Pancreas (tissue), 10 donors: ENCODE results near the gene EHD4. TPM values are rescaled to one million over a fixed set of nuclear protein-coding genes. Genes with fewer than 3 reads are reported as not detected.
A peak's percentile ranks its signal among the peaks of the same experiment; 100 is the strongest.

ENCODE experiments used
- ATAC-seq, 4 donors: fragments of 200-7000 bp; cut with Tn5 transposase; one replicate each; pipeline versions ENCODE4 v1.8.0 to v1.9.1; 2020; ENCODE audit warnings: mild to moderate bottlenecking in 4 of 4, moderate library complexity in 4 of 4
- DNase-seq, 6 donors: peaks; one replicate each; pipeline ENCODE4 v3.0.0-alpha.2; 2020
- FAIRE-seq: peaks from 2 replicates; lab custom pipeline; 2012; peaks lifted over from hg19 to GRCh38; lab: Jason Lieb, UNC
- H3K27ac ChIP-seq, 4 donors: fragments of 200-600 bp; sonication (generic); 1 replicate in 3 of 4; 2 replicates in 1 of 4; pipeline versions ENCODE4 v1.5.0 to v1.8.0; 2020
- H3K27me3 ChIP-seq, 4 donors: fragments of 200-600 bp; one replicate each; pipeline ENCODE4 v1.8.0; 2021
- H3K36me3 ChIP-seq, 3 donors: fragments of 200-600 bp; sonication (generic) in 1 of 3; one replicate each; pipeline versions ENCODE4 v1.5.0 to v1.8.0; 2020 to 2021
- H3K4me1 ChIP-seq, 3 donors: fragments of 200-600 bp; one replicate each; pipeline ENCODE4 v1.8.0; 2021
- H3K4me3 ChIP-seq, 4 donors: fragments of 200-600 bp; sonication (generic) in 2 of 4; one replicate each; pipeline versions ENCODE4 v1.5.0 to v1.8.0; 2020 to 2021
- H3K9me3 ChIP-seq, 4 donors: fragments of 200-600 bp; one replicate each; pipeline ENCODE4 v1.8.0; 2021
- CTCF ChIP-seq, 4 donors: fragments of 200-600 bp; sonication (generic) in 3 of 4; IDR thresholded peaks; one replicate each; pipeline versions ENCODE4 v1.5.0 to v1.8.0; 2021; ENCODE audit warnings: antibody characterized with exemption in 4 of 4
- WGBS, 2 donors: extraction: QIAGEN DNeasy Blood & Tissue Kit; methylation state at CpG; one replicate each; pipeline ENCODE4 v1.1.7; 2013; 5-methylcytosine and 5-hydroxymethylcytosine counted together
- intact Hi-C, 3 donors: fragments of 100-400 bp; cut with DNase I; formaldehyde crosslinking; loops; one replicate each; pipeline versions ENCODE4 v1.11.1 to v1.14.2; 2022
- polyA plus RNA-seq, 2 donors: library from polyadenylated mRNA; stranded (reverse); fragments of 200-250 nt; gene quantifications; one replicate each; pipeline ENCODE4 v1.2.3, GENCODE V29; 2013
- total RNA-seq, 6 donors: library from RNA; stranded (reverse); fragmentation: NEBNext Ultra II Directional in 4 of 6; extraction: Animal tissue kit (Norgen Biotek cat#: 25700) in 4 of 6; gene quantifications; one replicate each; pipeline versions ENCODE4 v1.2.1 to v1.2.4, GENCODE V29; 2021 to 2023
- donor health status: healthy with polysubstance abuse.
- donor health status: DM: no; HTN: no; CAD: no; lungs with moderate emphysema.
- donor health status: DM: no; HTN: no; CAD: no.
- donor health status: control.
- donor health status: control.
- donor health status: Bipolar disorder and iron deficiency.
- donor health status: DM: yes; HTN: yes; CAD: no.
- donor health status: DM: no; HTN: no; CAD: no.
- donor health status: DM: no; HTN: no; CAD: no.
- donor health status: DM: yes; HTN: yes; CAD: no.

EHD4 gene
- total and polyA plus RNA-seq, 8 donors: 8.1 to 22.8 (median 8.5) TPM

GRCh38 chr15:41940441-41940857 is 31.9 kb downstream of the EHD4 start:
- H3K27me3 ChIP-seq: no peaks in the 10 kb centered on the region
- H3K9me3 ChIP-seq: no peaks in the 10 kb centered on the region
- ATAC-seq: no peak
- H3K36me3 ChIP-seq: peaks cover 0 to 6% (median 0%) of the 10 kb centered on the region in 3 donors
- no peak for FAIRE-seq
- H3K4me1 ChIP-seq: peaks cover 0 to 6% (median 0%) of the 10 kb centered on the region in 3 donors
- no peak overlapping the region for H3K4me3 ChIP-seq
- TF ChIP-seq CTCF (IDR thresholded peaks at IDR 0.05): no peak
- H3K27ac ChIP-seq: no peak overlapping the region
- 89% methylated on average over 13 of the region's 13 CpGs for WGBS, 2 donors
- intact Hi-C loops: no loop called here
- DNase-seq: no peak

- intact Hi-C loops: no loop called here
- DNase-seq (no peak), ATAC-seq (no peak), FAIRE-seq (no peak)
- Histone ChIP-seq H3K36me3 (peaks cover 0 to 6% (median 0%) of the 10 kb centered on the region in 3 donors), H3K4me1 (peaks cover 0 to 6% (median 0%) of the 10 kb centered on the region in 3 donors), H3K27me3 (no peaks in the 10 kb centered on the region), H3K27ac (no peak overlapping the region), H3K9me3 (no peaks in the 10 kb centered on the region), H3K4me3 (no peak overlapping the region)
- no peak for TF ChIP-seq CTCF (IDR thresholded peaks at IDR 0.05)
- WGBS, 2 donors: 91% methylated on average over 9 of the region's 9 CpGs
These were observed 32.4 kb downstream of the EHD4 start for GRCh38 chr15:41939986-41940385.

- H3K4me1 ChIP-seq: peaks cover 0 to 7% (median 0%) of the 10 kb centered on the region in 3 donors
- H3K36me3 ChIP-seq: peaks cover 0 to 6% (median 0%) of the 10 kb centered on the region in 3 donors
- H3K4me3 ChIP-seq: no peak overlapping the region
- 82 to 85% methylated on average over 4 of the region's 4 CpGs for WGBS, 2 donors
- H3K27me3 ChIP-seq: no peaks in the 10 kb centered on the region
- TF ChIP-seq CTCF (IDR thresholded peaks at IDR 0.05): no peak
- FAIRE-seq (no peak), ATAC-seq (no peak), DNase-seq (no peak)
- peak overlapping the region in 1 of 4 donors; percentile 43 for H3K27ac ChIP-seq
- intact Hi-C loops: no loop called here
- H3K9me3 ChIP-seq: no peaks in the 10 kb centered on the region
These were observed 34.8 kb downstream of the EHD4 start for GRCh38 chr15:41937568-41937923.

- no peak for FAIRE-seq
- H3K36me3 ChIP-seq: peaks cover 0 to 6% (median 0%) of the 10 kb centered on the region in 3 donors
- H3K4me3 ChIP-seq: no peak overlapping the region
- TF ChIP-seq CTCF (IDR thresholded peaks at IDR 0.05): no peak
- no peaks in the 10 kb centered on the region for H3K27me3 ChIP-seq
- no peak for DNase-seq
- ATAC-seq: peak in 3 of 4 donors; percentile 13 to 40 (median 36)
- intact Hi-C loops: no loop called here
- peaks cover 0 to 7% (median 0%) of the 10 kb centered on the region in 3 donors for H3K4me1 ChIP-seq
- H3K27ac ChIP-seq: peak overlapping the region in 2 of 4 donors; percentile 23 to 43
- 79% methylated on average over 19 of the region's 19 CpGs for WGBS, 2 donors
- H3K9me3 ChIP-seq: no peaks in the 10 kb centered on the region
These were observed 35.4 kb downstream of the EHD4 start for GRCh38 chr15:41936649-41937567.

- H3K27ac ChIP-seq: no peak overlapping the region
- intact Hi-C loops: no loop called here
- DNase-seq (no peak), FAIRE-seq (no peak), ATAC-seq (no peak)
- no peak overlapping the region for H3K4me3 ChIP-seq
- 92 to 97% methylated on average over 3 of the region's 3 CpGs for WGBS, 2 donors
- H3K4me1 ChIP-seq: peaks cover 0 to 7% (median 0%) of the 10 kb centered on the region in 3 donors
- H3K9me3 ChIP-seq: no peaks in the 10 kb centered on the region
- no peaks in the 10 kb centered on the region for H3K27me3 ChIP-seq
- TF ChIP-seq CTCF (IDR thresholded peaks at IDR 0.05): no peak
- H3K36me3 ChIP-seq: peaks cover 0 to 6% (median 0%) of the 10 kb centered on the region in 3 donors
These were observed 36.2 kb downstream of the EHD4 start for GRCh38 chr15:41936155-41936554.
